Measurements from ENCODE around the gene PCK2.

DNA sequence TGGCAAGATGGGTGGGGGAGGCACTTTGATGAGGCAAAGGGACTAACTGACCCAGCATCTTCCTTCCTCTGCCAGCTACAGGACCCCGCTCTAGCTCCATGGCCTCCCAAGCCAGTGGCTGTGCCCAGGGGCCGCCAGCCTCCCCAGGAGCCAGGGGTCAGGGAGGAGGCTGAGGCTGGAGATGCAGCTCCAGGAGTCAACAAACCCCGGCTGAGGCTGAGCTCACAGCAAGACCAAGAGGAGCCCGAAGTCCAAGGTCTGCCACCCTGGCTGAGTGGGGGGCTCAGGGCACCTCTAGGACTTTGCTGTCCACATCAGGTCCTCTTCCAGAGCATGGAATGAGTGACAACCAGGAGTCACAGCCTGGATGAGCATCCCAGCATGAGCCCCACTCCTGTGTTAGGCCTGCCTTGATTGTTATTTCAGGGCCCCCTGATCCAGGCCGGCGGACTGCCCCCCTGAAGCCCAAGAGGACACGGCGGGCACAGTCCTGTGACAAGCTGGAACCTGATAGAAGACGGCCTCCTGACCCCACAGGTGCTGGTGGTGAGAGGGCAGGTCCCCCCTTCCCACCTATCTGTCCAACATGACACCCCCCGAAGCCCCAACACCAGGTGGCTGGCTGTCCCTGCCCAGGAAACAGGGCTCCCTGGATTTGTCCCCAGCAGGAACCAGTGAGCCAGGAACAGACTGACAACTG is 25.2 kb upstream of the PCK2 start:
- TF ChIP-seq POLR2AphosphoS5 (IDR thresholded peaks at IDR 0.05; ENCODE audit: low read depth): no peak
- TF ChIP-seq, protein P1, sequence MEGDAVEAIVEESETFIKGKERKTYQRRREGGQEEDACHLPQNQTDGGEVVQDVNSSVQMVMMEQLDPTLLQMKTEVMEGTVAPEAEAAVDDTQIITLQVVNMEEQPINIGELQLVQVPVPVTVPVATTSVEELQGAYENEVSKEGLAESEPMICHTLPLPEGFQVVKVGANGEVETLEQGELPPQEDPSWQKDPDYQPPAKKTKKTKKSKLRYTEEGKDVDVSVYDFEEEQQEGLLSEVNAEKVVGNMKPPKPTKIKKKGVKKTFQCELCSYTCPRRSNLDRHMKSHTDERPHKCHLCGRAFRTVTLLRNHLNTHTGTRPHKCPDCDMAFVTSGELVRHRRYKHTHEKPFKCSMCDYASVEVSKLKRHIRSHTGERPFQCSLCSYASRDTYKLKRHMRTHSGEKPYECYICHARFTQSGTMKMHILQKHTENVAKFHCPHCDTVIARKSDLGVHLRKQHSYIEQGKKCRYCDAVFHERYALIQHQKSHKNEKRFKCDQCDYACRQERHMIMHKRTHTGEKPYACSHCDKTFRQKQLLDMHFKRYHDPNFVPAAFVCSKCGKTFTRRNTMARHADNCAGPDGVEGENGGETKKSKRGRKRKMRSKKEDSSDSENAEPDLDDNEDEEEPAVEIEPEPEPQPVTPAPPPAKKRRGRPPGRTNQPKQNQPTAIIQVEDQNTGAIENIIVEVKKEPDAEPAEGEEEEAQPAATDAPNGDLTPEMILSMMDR (IDR thresholded peaks at IDR 0.05; ENCODE audit: insufficient read depth, low read length): no peak
- TF ChIP-seq, protein P2, sequence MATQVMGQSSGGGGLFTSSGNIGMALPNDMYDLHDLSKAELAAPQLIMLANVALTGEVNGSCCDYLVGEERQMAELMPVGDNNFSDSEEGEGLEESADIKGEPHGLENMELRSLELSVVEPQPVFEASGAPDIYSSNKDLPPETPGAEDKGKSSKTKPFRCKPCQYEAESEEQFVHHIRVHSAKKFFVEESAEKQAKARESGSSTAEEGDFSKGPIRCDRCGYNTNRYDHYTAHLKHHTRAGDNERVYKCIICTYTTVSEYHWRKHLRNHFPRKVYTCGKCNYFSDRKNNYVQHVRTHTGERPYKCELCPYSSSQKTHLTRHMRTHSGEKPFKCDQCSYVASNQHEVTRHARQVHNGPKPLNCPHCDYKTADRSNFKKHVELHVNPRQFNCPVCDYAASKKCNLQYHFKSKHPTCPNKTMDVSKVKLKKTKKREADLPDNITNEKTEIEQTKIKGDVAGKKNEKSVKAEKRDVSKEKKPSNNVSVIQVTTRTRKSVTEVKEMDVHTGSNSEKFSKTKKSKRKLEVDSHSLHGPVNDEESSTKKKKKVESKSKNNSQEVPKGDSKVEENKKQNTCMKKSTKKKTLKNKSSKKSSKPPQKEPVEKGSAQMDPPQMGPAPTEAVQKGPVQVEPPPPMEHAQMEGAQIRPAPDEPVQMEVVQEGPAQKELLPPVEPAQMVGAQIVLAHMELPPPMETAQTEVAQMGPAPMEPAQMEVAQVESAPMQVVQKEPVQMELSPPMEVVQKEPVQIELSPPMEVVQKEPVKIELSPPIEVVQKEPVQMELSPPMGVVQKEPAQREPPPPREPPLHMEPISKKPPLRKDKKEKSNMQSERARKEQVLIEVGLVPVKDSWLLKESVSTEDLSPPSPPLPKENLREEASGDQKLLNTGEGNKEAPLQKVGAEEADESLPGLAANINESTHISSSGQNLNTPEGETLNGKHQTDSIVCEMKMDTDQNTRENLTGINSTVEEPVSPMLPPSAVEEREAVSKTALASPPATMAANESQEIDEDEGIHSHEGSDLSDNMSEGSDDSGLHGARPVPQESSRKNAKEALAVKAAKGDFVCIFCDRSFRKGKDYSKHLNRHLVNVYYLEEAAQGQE (IDR thresholded peaks at IDR 0.05; ENCODE audit: insufficient replicate concordance, low read depth): no peak
